Endothelial cell (in vitro differentiated cells): ENCODE measurements around the gene PSMG3. TPM values are rescaled to one million over a fixed set of nuclear protein-coding genes. Genes with fewer than 3 reads are reported as not detected.

Experiments
- DNase-seq: peaks from one replicate; pipeline ENCODE4 v3.0.0; 2021; ENCODE audit warnings: low spot score
- H3K27ac Mint-ChIP-seq: one replicate; pipeline ENCODE4 v1.8.0; 2021; ENCODE audit warnings: mixed read lengths, inconsistent platforms; ENCODE audit not compliant: unreplicated experiment
- H3K27me3 Mint-ChIP-seq: one replicate; pipeline ENCODE4 v1.8.0; 2021; ENCODE audit warnings: mild to moderate bottlenecking, moderate library complexity, mixed read lengths, inconsistent platforms; ENCODE audit not compliant: unreplicated experiment
- H3K36me3 Mint-ChIP-seq: one replicate; pipeline ENCODE4 v1.8.0; 2021; ENCODE audit warnings: mild to moderate bottlenecking, low read depth, mixed read lengths, inconsistent platforms; ENCODE audit not compliant: unreplicated experiment
- H3K4me1 Mint-ChIP-seq: one replicate; pipeline ENCODE4 v1.8.0; 2021; ENCODE audit warnings: mild to moderate bottlenecking, mixed read lengths, inconsistent platforms; ENCODE audit not compliant: unreplicated experiment
- H3K4me3 Mint-ChIP-seq: one replicate; pipeline ENCODE4 v1.8.0; 2021; ENCODE audit warnings: mild to moderate bottlenecking, mixed read lengths, inconsistent platforms; ENCODE audit not compliant: unreplicated experiment
- H3K9me3 Mint-ChIP-seq: one replicate; pipeline ENCODE4 v1.8.0; 2021; ENCODE audit warnings: mixed read lengths, inconsistent platforms; ENCODE audit not compliant: unreplicated experiment
- CTCF ChIP-seq: fragments of 200-600 bp; sonication (generic); IDR thresholded peaks from one replicate; pipeline ENCODE4 v1.5.0; 2021; ENCODE audit warnings: antibody characterized with exemption; ENCODE audit not compliant: unreplicated experiment
- total RNA-seq: library from RNA; stranded (reverse); fragmentation: NEBNext Ultra II Directional; extraction: Animal tissue kit (Norgen Biotek cat#: 25700); gene quantifications from one replicate; pipeline ENCODE4 v1.2.1, GENCODE V29; 2021; ENCODE audit not compliant: unreplicated experiment

The PSMG3 gene
- total RNA-seq, 1 donor from 2014 or later: 20.3 TPM

GRCh38 chr7:1572111-1572822, 2.4 kb upstream of the PSMG3 start:
- no peak for DNase-seq
- TF ChIP-seq CTCF: no peak
- H3K36me3 Mint-ChIP-seq: no peaks in the 10 kb centered on the region
- H3K27me3 Mint-ChIP-seq: peaks cover 13% of the 10 kb centered on the region
- H3K9me3 Mint-ChIP-seq: no peaks in the 10 kb centered on the region
- no peak overlapping the region for H3K27ac Mint-ChIP-seq
- H3K4me1 Mint-ChIP-seq: peaks cover 7% of the 10 kb centered on the region
- no peak overlapping the region for H3K4me3 Mint-ChIP-seq

DNA sequence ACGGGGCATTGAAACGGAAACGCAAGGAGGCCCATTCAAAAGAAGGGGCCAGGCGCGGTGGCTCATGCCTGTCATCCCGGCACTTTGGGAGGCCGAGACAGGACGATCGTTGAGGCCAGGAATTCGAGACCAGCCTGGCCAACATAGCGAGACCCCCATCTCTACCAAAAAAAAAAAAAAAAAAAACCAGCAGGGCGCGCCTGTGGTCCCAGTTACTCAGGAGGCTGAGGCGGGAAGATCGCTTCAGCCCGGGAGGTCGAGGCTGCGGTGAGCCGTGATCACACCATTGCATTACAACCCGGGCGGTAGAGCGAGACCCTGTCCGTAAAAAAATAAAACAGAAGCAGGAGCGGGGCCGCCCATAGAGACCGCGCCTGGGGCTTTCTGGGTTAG, 396 bp downstream of the PSMG3 start:
- Mint-ChIP-seq H3K27me3 (peaks cover 15% of the 10 kb centered on the region), H3K4me3 (peak overlapping the region; percentile 83), H3K27ac (no peak overlapping the region), H3K9me3 (no peaks in the 10 kb centered on the region), H3K36me3 (no peaks in the 10 kb centered on the region), H3K4me1 (peaks cover 7% of the 10 kb centered on the region)
- no peak for DNase-seq
- TF ChIP-seq CTCF: no peak

- H3K4me3 Mint-ChIP-seq: peak overlapping the region; percentile 83
- peak overlapping the region; percentile 57 for H3K27ac Mint-ChIP-seq
- no peaks in the 10 kb centered on the region for H3K36me3 Mint-ChIP-seq
- no peak for DNase-seq
- H3K4me1 Mint-ChIP-seq: peaks cover 7% of the 10 kb centered on the region
- H3K9me3 Mint-ChIP-seq: no peaks in the 10 kb centered on the region
- no peak for TF ChIP-seq CTCF
- H3K27me3 Mint-ChIP-seq: peaks cover 14% of the 10 kb centered on the region
Observed at GRCh38 chr7:1569016-1569415, 816 bp downstream of the PSMG3 start.

GRCh38 chr7:1567896-1568510, 1.8 kb downstream of the PSMG3 start:
- Mint-ChIP-seq H3K36me3 (no peaks in the 10 kb centered on the region), H3K4me3 (no peak overlapping the region), H3K4me1 (peaks cover 7% of the 10 kb centered on the region), H3K27me3 (peaks cover 13% of the 10 kb centered on the region), H3K9me3 (no peaks in the 10 kb centered on the region), H3K27ac (no peak overlapping the region)
- no peak for TF ChIP-seq CTCF
- DNase-seq: no peak
